ENCODE data around the gene RAI1. TPM values are rescaled to one million over a fixed set of nuclear protein-coding genes. Genes with fewer than 3 reads are reported as not detected.

Gene RAI1
- polyA plus RNA-seq, 1 donor = 17.8 TPM

DNA sequence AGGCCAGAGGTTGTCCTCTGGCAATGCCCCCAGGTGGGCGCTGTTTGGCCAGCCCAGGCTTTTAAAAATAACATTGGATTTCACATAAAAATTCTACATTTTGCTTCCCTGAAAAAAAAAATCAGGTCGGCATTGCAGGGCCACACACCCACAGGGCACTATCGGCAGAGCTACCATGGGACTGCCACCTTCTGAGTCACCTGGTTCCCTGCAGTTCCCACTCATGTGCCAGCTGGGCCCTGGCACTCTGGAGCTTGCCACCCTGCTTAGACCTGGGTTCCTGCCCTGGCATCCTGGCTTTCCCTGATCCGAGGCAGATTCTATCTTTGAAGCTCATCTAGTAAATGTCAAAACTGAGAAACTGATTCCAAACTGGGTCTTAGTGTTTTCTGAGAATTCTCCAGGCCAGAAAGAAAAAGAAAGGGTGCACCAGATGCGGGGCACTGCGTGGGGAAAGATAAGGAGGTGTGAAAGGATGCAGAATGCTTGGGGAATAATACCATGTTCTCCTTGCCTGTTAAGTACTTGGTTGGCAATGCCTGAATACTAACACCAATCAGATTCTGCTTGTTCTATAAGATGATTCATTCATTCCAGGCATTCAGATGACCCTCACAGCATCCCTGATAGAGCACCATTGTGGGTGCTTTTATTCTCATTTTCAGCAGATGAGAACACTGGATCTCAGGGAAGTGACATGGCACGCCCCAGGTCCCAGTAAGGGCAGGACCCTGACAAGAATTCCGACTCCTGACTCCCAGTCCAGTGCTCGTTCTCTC lies 51.8 kb downstream of the RAI1 start:
- no peak for DNase-seq (ENCODE audit: low read depth)

DNA sequence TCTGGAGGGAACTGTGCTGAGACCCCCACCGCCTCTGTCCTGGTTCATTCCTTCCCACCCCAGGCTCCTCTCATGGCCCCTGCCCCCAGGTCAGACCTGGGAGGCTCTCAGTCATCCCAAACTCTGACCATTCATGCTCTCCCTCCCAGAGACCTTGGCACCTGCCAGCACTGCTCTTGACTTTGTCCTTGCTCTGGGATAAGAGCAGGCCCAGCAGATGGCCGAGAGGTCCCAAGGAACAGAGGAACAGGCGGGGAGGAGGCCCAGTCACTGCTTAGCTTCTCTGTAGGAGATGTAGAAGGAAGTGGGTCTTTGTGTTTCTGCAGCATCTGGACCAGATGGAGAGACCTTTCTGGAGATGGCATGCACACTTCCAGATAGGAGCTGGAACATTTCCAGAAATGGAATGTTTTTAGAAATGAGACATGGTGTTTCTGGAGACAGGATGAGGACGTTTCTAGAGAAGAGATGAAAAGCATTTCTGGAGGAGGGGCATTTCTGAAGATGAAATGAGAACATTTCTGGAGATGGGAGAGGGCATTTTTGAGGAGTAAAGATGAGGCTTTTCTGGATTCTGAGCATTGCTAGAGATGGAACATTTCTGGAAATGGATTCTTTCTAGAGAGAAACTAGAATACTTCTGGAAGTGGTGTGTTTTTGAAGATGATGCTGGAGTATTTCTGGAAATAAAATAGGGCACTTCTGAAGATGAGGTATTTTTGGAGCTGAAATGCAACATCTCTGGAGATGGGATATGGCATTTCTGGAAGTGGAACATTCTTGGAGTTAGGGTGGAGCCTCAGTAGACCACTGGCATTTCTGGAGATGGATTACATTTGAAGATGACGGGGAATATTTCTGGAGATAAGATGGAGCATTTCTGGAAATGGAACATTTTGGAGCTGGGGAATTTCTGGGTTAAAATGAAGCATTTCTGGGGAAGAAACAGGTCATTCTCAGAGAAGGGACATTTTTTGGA lies 55.2 kb downstream of the RAI1 start:
- DNase-seq (ENCODE audit: low read depth) = no peak

DNA sequence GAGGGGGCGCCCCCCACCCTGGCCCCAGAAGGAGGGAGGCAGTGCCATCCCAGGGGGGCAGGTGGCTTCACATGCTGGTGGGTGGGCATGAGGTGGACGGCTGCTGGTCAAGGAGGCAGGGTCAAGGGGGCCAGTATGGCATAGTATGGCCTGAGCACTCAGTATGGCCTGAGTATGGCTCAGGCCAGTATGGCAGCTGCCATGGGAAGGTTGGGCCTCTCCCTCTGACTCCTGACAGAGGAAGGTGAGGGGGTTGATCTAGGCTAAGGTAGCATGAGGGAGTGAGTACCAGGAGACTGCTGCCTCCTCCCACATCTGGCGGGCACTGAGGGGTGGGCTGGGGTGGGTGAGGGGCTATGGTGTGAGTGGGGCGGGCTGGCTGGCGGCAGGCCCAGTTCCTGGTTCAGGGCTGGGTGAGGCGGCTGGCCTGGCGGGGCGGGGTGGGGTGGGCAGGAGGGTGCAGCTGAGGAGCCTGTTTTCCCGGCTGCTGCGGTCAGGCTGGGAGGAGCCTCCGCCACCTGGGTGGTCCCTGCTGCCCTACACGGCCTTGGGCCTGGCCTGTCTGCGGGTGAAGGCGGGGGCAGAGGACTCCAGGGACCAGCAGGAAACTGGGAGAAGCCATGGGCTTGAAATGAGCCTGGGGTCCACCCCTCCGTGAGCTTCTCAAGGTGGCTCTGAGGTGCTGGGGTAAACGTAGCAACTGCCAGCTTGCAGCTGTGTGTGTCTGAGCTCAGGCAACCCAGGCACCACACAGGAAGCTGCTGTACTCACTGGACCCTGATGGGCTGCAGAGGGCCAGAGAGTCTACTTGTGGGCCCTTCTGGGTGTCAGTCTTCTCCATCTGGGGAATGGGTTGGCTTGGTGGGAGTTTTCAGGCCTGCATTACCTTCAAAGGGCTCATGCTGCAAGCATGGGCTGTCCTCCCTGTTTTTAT lies 57.0 kb downstream of the RAI1 start:
- no peak for DNase-seq (ENCODE audit: low read depth)

DNA sequence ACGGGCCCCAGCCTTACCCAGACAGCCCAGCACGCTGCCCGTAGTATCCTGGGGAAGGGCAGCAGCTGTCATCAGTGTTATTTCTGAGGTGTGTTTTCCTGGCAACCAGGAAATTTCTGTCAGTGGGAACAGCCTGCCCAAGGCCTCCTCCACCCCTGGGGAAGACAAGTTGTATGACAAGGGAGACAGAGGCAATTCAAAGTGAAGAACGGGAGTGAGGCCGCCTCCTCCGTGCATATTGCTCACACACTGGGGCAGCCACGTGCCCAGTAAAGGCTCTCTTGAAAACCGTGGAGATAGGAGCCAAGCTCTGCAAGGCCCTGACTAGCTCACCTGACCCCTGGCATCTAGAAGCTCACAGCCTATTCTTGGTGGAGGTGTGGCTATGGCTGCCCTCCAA lies 57.6 kb downstream of the RAI1 start:
- no peak for DNase-seq (ENCODE audit: low read depth)

DNA sequence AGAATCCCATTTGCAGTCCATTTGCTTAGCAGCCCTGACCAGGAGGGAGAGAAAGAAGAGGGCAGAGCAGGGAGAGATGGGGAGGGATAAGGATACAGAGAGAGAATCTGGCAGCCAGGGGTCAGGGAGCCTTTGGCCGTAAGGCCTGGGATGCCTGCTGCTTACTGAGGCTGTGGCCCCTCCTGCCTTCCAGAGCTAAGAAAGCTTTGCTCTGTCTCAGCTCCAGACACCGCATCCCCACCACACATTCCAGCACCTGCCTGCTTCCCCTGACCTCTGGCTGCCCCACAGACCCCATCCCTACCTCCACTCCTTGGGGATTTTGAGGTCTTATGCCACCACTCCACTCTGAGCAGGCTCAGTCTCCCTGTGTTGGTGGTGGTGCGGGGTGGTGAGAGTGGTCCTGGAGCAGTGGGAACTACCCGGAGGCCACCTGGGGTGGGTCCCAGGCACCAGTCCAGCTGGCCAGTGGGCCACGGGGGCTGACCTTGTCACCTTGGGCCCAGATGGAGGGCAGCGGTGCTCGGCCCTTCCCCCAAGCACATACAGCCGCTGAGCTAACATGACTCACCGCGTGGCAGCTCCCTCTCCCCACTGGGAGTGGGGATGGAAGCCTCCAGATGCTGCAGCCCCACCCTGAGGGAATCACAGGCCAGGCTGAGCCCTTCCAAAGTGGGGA lies 58.3 kb downstream of the RAI1 start:
- no peak for DNase-seq (ENCODE audit: low read depth)

DNA sequence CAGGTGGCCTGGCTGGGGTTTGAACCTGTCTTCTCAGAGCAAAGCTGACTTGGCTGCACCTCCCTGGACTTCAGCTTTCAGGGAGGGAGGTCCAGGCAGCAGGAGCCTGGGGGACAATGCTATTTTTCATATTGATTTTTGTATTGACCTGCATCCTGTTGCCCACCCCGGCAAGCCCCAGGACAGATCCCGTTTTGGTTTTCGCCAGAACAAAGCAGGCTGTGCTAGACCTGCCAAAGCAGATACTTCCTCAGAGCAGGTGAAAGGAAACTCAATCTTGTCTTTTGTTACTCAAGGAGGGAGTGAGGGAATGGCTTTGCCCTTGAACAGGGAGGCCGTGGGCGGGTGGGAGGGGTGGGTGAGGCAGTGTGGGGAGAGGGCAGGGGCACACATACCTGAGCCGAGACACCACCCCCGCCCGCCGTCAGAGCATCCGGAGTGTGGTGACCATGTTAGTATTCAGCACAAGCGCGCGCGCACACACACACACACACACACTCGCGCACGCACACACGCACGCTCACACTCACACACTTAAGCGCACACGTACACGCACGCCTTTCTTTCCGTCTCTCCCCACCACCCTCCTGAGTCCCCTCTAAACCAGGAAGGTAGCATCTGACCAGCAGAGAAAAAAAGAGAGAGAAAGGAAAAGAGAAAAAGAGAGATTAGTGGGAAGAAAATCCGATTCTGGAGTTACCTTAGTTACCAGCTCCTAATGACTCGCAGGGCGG lies 59.5 kb downstream of the RAI1 start:
- no peak for DNase-seq (ENCODE audit: low read depth)

DNA sequence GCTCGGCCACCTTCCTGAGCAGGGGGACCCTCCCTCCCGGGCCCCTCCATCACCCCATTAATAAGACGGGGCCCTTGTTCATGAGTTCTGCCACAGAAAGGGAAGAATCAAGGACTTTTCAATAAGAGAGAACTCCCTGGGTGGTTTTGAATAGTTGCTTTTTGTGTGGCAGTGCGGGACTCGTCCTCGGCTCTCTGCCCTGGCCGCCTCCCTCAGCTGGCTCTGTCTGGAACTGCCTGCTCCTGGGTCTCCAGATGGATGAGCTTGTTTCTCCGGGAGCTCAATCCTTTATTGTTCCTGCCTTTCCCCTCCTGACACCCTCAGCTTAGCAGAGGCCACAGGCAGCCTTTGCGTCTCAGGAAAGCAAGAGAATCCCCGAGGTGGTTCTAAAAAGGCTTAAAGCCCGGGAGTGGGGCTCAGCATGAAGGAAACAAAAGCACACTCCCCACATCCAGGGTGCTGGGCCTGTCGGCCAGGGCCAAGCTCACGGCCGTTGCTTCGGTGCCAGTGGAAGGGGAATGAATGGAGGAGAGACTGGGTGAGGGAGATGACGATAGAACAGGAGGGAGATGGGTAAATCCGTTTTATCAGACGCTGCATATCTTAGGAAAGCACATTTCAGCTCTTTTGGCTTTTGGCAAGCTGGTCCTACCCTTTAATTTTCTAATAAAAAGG lies 60.2 kb downstream of the RAI1 start:
- DNase-seq (ENCODE audit: low read depth) = no peak

DNA sequence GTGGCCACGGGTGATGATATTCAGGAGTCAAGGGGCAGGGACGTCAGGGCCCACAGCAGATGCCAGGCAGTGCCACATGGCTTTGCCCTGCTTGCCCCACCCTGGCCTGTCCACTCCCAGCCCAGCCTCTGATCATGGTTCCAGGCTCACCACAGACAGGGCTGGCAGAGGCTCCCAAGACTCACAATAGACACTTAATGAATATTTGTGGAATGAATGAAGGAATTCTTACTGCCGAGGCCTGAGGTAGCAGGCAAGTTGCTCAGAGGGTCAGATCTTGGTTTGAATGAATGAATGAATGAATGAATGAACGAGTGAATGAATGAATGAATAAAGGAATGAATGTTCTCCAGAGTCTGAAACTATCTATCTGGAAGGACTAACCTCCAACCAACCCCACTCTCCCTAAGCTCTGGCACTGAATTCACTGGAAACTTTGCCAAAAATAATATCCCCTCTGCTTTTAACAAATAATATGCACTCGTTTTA lies 60.9 kb downstream of the RAI1 start:
- no peak for DNase-seq (ENCODE audit: low read depth)

DNA sequence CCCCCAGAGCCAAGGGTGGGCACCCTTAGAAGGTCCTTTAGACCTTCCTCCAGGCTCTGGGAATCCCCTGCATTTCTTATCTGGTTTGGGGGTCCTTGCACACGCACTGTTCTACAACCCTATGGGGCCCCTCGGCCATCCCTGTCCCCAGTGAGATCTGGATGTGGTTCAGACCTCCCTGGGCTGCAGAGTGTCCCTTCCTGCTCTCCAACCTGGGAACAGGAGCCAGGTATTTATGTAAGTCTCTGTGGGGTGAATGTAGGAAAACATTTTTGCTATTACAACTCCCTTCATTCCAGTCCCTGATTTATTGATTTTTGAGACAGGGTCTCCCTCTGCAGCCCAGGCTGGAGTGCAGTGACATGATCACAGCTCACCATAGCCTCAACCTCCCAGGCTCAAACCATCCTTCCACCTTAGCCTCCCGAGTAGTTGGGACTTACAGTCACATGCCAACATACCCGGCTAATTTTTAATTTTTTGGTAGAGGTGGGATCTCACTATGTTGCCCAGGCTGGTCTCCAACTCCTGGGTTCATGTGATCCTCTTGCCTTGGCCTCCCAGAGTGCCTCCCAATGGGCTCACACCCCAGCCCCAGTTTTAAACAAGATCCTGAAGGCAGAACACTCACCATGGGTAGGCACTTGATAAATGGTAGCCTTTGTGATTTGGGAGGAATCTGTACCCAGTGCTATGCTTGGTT lies 61.6 kb downstream of the RAI1 start:
- no peak for DNase-seq (ENCODE audit: low read depth)

DNA sequence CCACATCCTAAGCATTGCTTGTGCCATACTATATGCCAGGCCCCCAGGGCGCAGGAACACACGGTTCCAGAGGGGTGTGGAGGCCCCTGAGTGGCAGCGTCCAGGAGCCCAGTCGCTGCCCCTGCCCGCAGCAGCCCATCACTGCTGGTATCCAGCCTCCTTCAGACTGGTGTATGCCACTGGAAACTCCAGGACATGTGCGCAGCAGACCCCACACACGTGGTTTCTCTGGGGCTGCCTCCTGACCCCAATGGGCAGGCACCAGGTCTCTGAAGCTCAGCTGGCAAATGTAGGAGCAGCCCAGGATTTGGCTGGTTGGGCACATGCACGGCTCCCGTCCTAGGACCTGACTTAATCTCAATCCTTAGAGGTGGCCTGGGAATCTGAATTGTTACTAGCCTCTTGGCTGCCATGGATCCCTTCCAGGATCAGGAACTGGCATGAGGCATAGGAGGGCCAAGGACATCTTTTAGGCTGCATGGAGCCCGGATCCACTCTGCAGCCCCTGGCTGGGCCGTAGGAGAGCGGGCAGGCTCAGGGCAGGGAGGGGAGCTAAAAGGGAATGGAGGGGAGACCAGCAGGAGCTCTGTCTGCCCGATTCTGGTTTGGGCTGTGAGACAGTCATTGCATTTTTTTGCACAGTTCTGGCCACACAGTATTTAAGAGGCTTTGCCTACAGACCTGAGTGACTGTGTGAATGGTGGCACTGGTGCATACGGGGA lies 62.3 kb downstream of the RAI1 start:
- DNase-seq (ENCODE audit: low read depth) = no peak

DNA sequence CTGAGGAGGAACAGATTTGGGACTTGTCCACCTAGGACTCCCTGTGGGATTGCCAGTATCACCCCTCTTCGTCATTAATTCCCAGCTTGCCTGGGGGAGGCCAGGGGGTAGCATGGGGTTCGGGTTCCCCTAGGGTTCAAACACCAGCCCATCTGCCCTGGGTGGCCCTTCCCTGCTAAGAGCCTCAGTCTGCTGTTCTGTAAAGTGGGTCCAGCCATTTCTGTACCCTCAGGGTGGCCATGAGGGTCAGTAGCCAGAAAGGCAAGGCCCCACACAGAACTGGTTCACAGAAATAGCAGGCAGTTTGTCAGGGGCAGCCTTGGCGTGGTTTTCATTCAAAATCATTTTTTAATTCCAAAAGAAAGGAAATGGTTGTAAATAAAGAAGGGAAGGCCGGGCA lies 62.9 kb downstream of the RAI1 start:
- no peak for DNase-seq (ENCODE audit: low read depth)

DNA sequence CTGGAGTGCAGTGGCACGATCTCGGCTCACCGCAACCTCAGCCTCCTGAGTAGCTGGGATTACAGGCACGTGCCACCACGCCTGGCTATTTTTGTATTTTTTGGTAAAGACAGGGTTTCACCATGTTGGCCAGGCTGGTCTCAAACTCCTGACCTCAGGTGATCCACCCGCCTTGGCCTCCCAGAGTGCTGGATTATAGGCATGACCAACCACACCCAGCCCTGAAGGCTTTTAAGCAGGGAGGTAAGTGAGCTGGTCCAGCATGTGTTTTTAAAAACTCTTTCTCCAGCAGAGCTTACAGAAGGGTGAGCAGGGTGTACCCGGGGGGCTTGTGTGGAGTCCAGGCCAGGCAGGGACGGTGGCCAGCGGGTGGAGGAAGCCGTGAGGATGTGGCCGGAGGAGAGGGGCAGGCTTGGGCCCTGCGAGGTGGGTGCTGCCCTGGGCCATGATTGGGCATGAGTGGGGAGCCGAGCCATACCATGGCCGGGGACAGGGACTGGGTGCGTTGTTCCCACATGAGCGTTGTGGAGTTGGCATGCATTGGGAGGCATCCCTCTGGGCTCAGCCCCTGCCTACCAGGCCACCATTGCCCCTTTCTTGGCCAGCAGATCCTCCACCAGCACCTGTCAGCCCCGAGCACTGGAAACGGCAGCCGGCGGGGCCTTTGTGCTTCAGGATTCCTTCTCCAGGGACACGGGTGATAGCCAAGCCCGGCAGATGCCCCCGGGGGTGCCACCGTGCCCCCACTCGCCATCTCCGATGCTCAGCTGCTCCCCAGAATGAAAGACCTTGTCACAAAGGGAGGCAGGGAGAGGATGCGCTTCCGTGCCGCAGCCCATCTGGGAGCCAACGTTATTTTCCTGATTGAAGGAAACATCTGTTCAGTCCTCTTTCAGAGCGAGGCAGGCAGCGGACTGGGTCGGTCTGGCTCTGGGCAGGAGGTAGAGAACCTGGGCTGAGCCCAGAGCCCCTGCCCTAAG lies 64.5 kb downstream of the RAI1 start:
- DNase-seq (ENCODE audit: low read depth) = no peak

DNA sequence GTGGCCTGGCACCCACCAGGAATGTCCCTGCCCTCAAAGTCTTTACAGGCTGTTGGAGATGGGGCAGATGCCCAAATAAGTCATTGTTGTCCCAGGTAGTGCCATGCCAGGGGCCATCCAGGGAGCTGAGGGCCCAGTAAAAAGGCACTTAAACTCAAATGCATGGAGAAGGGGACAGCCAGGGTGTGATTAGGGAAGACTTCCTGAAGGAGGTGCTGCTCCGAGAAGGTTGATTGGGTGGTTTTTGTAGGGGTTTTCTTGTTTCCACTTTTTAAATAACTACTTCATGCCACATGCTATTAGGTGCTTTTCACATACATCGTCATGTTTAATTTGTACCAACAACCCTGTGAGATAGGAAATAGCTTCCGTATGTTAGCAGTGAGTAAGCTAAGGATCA lies 66.9 kb downstream of the RAI1 start:
- DNase-seq (ENCODE audit: low read depth) = no peak

DNA sequence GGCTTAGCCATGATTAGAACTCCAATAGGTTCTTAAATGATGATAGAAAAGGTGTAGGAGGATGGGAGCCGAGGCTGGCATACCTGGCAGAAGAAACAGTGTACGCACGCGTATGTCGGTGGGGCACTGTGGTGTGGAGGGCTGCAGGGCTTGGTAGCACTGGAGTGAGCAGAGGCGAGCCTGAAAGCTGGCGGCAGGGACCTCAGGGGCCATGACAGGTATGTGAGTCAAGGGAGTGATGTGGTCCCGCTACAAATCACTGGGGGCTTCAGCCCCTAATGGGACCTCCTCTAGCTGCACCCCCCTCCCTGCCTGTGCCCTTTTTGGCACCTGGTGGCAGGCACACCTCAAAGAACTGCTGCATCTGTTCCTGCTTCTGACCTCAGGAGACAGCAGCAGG lies 67.3 kb downstream of the RAI1 start:
- DNase-seq (ENCODE audit: low read depth) = no peak

DNA sequence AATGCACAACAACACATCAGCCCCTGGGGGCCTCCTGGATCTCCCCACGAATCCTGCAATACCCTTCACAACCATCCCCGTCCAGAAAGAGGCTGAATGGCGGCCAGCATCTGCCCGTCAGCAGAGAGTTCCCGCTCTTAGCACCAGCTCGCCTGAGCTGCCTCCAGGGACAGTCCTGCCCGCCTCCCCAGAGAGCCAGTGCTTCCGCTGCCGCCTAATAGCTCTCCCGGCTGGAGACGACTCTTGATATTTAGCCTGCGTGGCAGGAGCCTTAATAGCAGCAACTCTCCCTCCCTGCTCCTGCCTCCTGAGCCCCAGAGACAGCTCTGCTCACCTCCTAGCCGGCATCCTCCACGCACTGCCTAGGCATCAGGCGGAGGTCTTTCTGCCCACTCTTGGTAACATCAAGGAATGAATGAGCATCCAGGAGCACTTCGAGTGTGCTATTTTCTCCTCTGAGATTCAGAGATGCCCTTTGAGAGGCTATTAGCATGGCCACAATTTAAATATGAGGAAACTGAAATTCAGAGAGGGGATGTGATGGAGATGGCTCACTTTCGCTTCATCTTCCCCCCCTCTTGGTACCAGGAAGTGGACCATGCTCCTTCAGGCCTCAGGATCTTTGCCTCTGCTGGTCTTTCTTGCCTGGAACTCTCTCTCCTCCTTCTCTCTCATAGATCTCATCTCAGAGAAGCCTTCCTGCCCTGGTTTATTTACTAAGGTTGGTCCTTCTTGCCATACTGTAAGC lies 67.9 kb downstream of the RAI1 start:
- DNase-seq (ENCODE audit: low read depth) = no peak

DNA sequence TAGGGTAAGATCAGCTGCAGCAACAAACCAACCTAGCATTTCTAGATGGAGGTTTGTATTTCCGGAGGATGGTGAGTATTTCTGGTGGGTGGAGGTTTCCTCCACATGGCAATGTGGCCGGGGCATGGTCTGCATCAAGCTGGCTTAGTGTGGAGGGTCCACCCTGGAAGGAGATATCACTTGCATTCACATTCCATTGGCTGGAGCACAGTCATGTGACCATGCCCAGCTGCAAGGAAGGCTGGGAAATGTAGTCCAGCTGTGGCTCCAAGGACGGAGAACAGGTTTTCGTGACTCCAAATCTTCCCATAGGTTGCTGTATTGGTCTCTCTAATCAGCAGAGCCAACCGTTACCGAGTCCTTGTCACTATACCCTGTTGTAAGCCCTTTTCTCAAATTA lies 68.7 kb downstream of the RAI1 start:
- no peak for DNase-seq (ENCODE audit: low read depth)
